ENCODE measurements around the gene AGER.

DNA sequence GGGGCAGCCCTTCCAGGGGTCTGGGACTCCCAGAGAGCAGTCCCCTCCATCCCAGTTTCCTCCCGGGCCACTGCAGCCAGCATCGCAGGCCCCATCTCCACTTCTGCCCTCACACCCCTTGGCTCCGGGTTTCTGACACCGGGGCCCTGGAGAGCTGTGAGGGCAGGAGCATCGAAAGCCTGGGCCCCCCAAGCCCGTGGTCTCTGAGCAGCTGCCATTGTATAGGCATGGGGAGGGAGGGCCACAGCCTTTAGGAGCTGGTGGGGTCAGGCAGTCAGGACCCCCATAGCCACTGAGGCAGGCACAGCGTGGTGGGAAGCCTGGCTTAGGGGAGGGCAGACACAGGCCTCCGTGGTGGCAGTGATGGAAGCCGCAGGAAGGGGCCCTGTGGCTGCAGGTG, 18.1 kb upstream of the AGER start:
- TF ChIP-seq EZH2 (IDR thresholded peaks at IDR 0.05; ENCODE audit: insufficient read depth, low read length): no peak
- TF ChIP-seq, protein P1, sequence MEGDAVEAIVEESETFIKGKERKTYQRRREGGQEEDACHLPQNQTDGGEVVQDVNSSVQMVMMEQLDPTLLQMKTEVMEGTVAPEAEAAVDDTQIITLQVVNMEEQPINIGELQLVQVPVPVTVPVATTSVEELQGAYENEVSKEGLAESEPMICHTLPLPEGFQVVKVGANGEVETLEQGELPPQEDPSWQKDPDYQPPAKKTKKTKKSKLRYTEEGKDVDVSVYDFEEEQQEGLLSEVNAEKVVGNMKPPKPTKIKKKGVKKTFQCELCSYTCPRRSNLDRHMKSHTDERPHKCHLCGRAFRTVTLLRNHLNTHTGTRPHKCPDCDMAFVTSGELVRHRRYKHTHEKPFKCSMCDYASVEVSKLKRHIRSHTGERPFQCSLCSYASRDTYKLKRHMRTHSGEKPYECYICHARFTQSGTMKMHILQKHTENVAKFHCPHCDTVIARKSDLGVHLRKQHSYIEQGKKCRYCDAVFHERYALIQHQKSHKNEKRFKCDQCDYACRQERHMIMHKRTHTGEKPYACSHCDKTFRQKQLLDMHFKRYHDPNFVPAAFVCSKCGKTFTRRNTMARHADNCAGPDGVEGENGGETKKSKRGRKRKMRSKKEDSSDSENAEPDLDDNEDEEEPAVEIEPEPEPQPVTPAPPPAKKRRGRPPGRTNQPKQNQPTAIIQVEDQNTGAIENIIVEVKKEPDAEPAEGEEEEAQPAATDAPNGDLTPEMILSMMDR (IDR thresholded peaks at IDR 0.05; ENCODE audit: insufficient read depth, low read depth, low read length): no peak

Measured in astrocyte (in vitro differentiated cells and primary cell).